ENCODE measurements around the gene SAMD1. TPM values are rescaled to one million over a fixed set of nuclear protein-coding genes. Genes with fewer than 3 reads are reported as not detected.
"Not testable (repeated sequence)": the region's sequence is repeated elsewhere in the genome, so short reads cannot be mapped to it uniquely, and the experiment has no call there.

Gene SAMD1
- total and polyA plus RNA-seq, 2 of the 8 experiments (the other 6 are each of a cell fraction or from before 2014, with no cell fraction given), result 40.0 to 100 TPM

DNA sequence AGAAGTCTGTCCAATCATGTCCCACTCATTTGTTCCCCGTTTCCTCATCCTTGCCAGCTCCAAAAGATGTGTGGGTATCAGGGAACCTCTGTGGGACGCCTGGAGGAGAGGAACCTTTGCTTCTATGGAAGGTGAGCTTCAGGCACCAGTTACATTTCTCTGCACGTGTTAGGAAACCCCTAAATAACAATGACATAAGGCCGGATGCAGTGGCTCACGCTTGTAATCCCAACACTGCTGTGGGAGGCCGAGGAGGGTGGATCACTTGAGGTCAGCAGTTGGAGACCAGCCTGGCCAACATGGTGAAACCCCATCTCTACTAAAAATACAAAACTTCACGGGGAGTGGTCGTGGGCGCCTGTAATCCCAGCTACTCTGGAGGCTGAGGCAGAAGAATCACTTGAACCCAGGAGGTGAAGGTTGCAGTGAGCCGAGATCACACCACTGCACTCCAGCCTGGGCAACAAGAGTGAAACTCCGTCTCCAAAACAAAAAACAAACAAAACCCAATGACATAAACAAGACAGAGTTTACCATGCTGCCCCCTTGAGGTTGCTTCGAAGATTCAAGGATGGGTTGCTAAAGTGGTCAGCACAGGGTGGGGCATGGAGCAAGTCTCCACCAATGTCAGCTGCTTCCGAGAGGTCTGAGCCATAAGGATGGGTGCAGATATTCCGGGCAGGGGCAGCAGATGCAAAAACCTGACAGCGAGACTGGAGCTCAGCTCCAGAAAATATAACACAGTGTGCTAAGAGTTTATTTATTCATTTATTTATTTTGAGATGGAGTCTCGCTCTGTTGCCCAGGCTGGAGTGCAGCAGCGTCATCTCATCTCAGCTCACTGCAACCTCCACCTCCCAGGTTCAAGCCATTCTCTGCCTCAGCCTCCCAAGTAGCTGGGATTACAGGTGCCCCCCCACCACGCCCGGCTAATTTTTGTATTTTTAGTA is 47.6 kb downstream of the SAMD1 start:
- H2BK12ac ChIP-seq (ENCODE audit: low read depth, low read length), result peak overlapping the region; percentile 99; the same call in 1 of the 2 replicates
- H4K20me1 ChIP-seq (replicated peaks in 1 of 2; ENCODE audit: control insufficient read depth in 1 of 2, insufficient read depth in 2 of 2, low read length in 2 of 2); H3K18ac ChIP-seq (ENCODE audit: extremely low read depth, low read length); H3K36me3 ChIP-seq (ENCODE audit: control insufficient read depth in 2 of 4, insufficient read depth in 4 of 4, low read length in 3 of 4); H2BK20ac ChIP-seq (ENCODE audit: low read length); H2BK5ac ChIP-seq (ENCODE audit: low read depth, low read length); H4K5ac ChIP-seq (ENCODE audit: insufficient read length, low read depth, low read length); H3K23me2 ChIP-seq (ENCODE audit: low read depth, low read length); H3K14ac ChIP-seq (ENCODE audit: insufficient read length); H3K27me3 ChIP-seq (replicated peaks in 1 of 4; ENCODE audit: control insufficient read depth in 3 of 4, extremely low read depth in 1 of 4, insufficient read depth in 3 of 4, low read length in 3 of 4); H3K79me1 ChIP-seq (ENCODE audit: low read depth, low read length); H3K4me3 ChIP-seq (ENCODE audit: extremely low read depth in 1 of 4, insufficient read depth in 2 of 4, low read depth in 3 of 4, low read length in 4 of 4); H2AFZ ChIP-seq (ENCODE audit: low read length); H3K79me2 ChIP-seq (ENCODE audit: control insufficient read depth in 1 of 2, insufficient read depth in 2 of 2, low read length in 2 of 2); H2BK120ac ChIP-seq (replicated peaks; ENCODE audit: low read depth, low read length); H3K4me2 ChIP-seq (ENCODE audit: insufficient read depth in 1 of 2, low read depth in 2 of 2, low read length in 2 of 2); H3K4ac ChIP-seq (replicated peaks; ENCODE audit: insufficient read length, low read depth, low read length); H2BK15ac ChIP-seq (ENCODE audit: low read length); H3K4me1 ChIP-seq (replicated peaks in 1 of 4; ENCODE audit: control insufficient read depth in 3 of 4, insufficient read depth in 4 of 4, low read length in 3 of 4); H4K91ac ChIP-seq (replicated peaks; ENCODE audit: insufficient read length, low read length); H3K56ac ChIP-seq (replicated peaks; ENCODE audit: insufficient read length, low read depth, low read length); H3K9me3 ChIP-seq (ENCODE audit: insufficient read depth in 2 of 2, low read depth in 1 of 2, low read length in 1 of 2); H3K23ac ChIP-seq (ENCODE audit: insufficient read length): not testable (repeated sequence)
- peak overlapping the region; percentile 90; the same call in 1 of the 2 replicates for H2AK5ac ChIP-seq (ENCODE audit: low read depth, low read length)
- peak in 1 of 2 experiments; percentile 75 for DNase-seq (ENCODE audit: low read depth in 1 of 2, low spot score in 2 of 2)
- ChIA-PET POLR2A (ENCODE audit: partially characterized antibody) (interaction anchor here (0.6 to 1.9 kb wide), 8 partner anchors 14 to 162 kb away, joined by 3 to 6 read pairs (median 4); no protein-coding TSS in a partner anchor), CTCF (ENCODE audit: partially characterized antibody) (interaction anchor here (0.6 to 5.0 kb wide), 47 partner anchors 8 to 1077 kb away, joined by 3 to 39 read pairs (median 4); partner anchors contain the start of genes IL27RA, MISP3, PALM3 and PODNL1)
- peak; percentile 99 for FAIRE-seq
- peak; percentile 55 to 76 (median 59) for TF ChIP-seq CTCF (IDR thresholded peaks at IDR 0.05; ENCODE audit: control extremely low read depth in 1 of 3, insufficient read depth in 1 of 3, low read depth in 1 of 3, low read length in 3 of 3)
- TF ChIP-seq EP300 (IDR thresholded peaks at IDR 0.05; ENCODE audit: borderline replicate concordance in 1 of 2, low read depth in 2 of 2, low read length in 2 of 2), result peak in 1 of 2 experiments; percentile 86; a peak in 2 of 3 replicates
- peak; percentile 61; the same call in 1 of the 2 replicates for TF ChIP-seq ATF2 (IDR thresholded peaks at IDR 0.05; ENCODE audit: low read length)
- TF ChIP-seq RAD21 (IDR thresholded peaks at IDR 0.05 in 1 of 2, conservative IDR thresholded peaks at IDR 0.05 in 1 of 2; ENCODE audit: low read depth in 2 of 2, low read length in 2 of 2), result peak; percentile 50 to 53
- H3K9ac ChIP-seq (replicated peaks in 1 of 4; ENCODE audit: extremely low read depth in 1 of 4, low read depth in 3 of 4, low read length in 3 of 4), result 0 out of 7 replicates have a peak overlapping the region, but pooled peaks of 2 of the 4 experiments have one; percentile 21 to 36
- 77% methylated on average over 19 of the region's 19 CpGs; no CpG with 5 or more reads in 1 of the 2 experiments for WGBS, 2 experiments (ENCODE audit: extremely low coverage in 1 of 2, insufficient coverage in 1 of 2, insufficient read length in 1 of 2, insufficient replicate concordance in 2 of 2, low coverage in 1 of 2, low lambda C conversion rate in 2 of 2, missing lambda C conversion rate in 1 of 2)
- peak overlapping the region; percentile 81 for H3K27ac ChIP-seq (ENCODE audit: low read depth, low read length)
- H4K8ac ChIP-seq (ENCODE audit: extremely low read depth, insufficient read depth, low read length), result peak overlapping the region; percentile 66; the same call in 1 of the 2 replicates
